Neural cell (in vitro differentiated cells): Measurements from ENCODE around the gene TTF1. TPM values are rescaled to one million over a fixed set of nuclear protein-coding genes. Genes with fewer than 3 reads are reported as not detected.
A peak's percentile ranks its signal among the peaks of the same experiment; 100 is the strongest.

Source experiments
- H2AFZ ChIP-seq: fragments of 200-600, 300-800 bp; sonication (generic), shearing (Covaris generic); 2 replicates; pipeline ENCODE4 v1.6.0; 2014; ENCODE audit warnings: low read depth, mild to moderate bottlenecking, antibody characterized with exemption, low read length, moderate library complexity
- H3F3A ChIP-seq: fragments of 200-600 bp; shearing (Covaris generic); 2 replicates; pipeline ENCODE4 v1.6.1; 2016; ENCODE audit warnings: mild to moderate bottlenecking, moderate library complexity, mixed read lengths, antibody characterized with exemption, low read length; ENCODE audit not compliant: insufficient read depth, poor library complexity, severe bottlenecking
- H3K27ac ChIP-seq: fragments of 200-600, 300-800 bp; sonication (generic), shearing (Covaris generic); 2 replicates; pipeline ENCODE4 v1.5.1; 2014; ENCODE audit warnings: mild to moderate bottlenecking, low read length, moderate library complexity
- H3K27me3 ChIP-seq: fragments of 300-800, 200-600 bp; sonication (generic), shearing (Covaris generic); 2 replicates; pipeline ENCODE4 v1.6.0; 2014; ENCODE audit warnings: mild to moderate bottlenecking, low read depth, low read length, moderate library complexity; ENCODE audit not compliant: insufficient read depth
- H3K36me3 ChIP-seq: fragments of 300-800, 200-600 bp; sonication (generic), shearing (Covaris generic); 2 replicates; pipeline ENCODE4 v1.5.1; 2014; ENCODE audit warnings: mild to moderate bottlenecking, antibody characterized with exemption, low read length, moderate library complexity; ENCODE audit not compliant: insufficient read depth
- H3K4me2 ChIP-seq: fragments of 300-800, 200-600 bp; sonication (generic), shearing (Covaris generic); 2 replicates; pipeline ENCODE4 v1.6.0; 2014; ENCODE audit warnings: mild to moderate bottlenecking, low read length
- H3K4me3 ChIP-seq: fragments of 300-800, 200-600 bp; sonication (generic), shearing (Covaris generic); 2 replicates; pipeline ENCODE4 v1.5.1; 2014; ENCODE audit warnings: mild to moderate bottlenecking, low read length, moderate library complexity
- H3K79me2 ChIP-seq: fragments of 200-600 bp; shearing (Covaris generic); replicated peaks from 2 replicates; pipeline ENCODE4 v1.6.0; 2014; ENCODE audit warnings: mild to moderate bottlenecking, low read length, moderate library complexity; ENCODE audit not compliant: insufficient read depth
- H3K9ac ChIP-seq: fragments of 300-800, 200-600 bp; sonication (generic), shearing (Covaris generic); 2 replicates; pipeline ENCODE4 v1.6.1; 2016; ENCODE audit warnings: mild to moderate bottlenecking, low read length, mixed read lengths
- H3K9me2 ChIP-seq: fragments of 200-600 bp; shearing (Covaris generic); 2 replicates; pipeline ENCODE4 v1.6.1; 2016; ENCODE audit warnings: mild to moderate bottlenecking, low read length, mixed read lengths; ENCODE audit not compliant: insufficient read depth
- H3K9me3 ChIP-seq: fragments of 200-600, 300-800 bp; sonication (generic), shearing (Covaris generic); 2 replicates; pipeline ENCODE4 v1.6.1; 2016; ENCODE audit warnings: mild to moderate bottlenecking, mixed run types, low read length, moderate library complexity, mixed read lengths
- H4K20me1 ChIP-seq: fragments of 200-600 bp; shearing (Covaris generic); 2 replicates; pipeline ENCODE4 v1.6.1; 2016; ENCODE audit warnings: mild to moderate bottlenecking, mixed run types; ENCODE audit not compliant: insufficient read depth
- EP300 ChIP-seq: fragments of 450-650 bp; conservative IDR thresholded peaks from 2 replicates; pipeline ENCODE4 v1.6.1; 2014; ENCODE audit warnings: antibody characterized with exemption, mild to moderate bottlenecking, moderate library complexity; ENCODE audit not compliant: poor library complexity, severe bottlenecking
- EZH2 ChIP-seq: fragments of 200-600, 300-800 bp; shearing (Covaris generic), sonication (generic); IDR thresholded peaks from 2 replicates; pipeline ENCODE4 v1.6.1; 2014; ENCODE audit warnings: antibody characterized with exemption, low read length, borderline replicate concordance, mild to moderate bottlenecking; ENCODE audit not compliant: insufficient read depth, poor library complexity, severe bottlenecking
- MXI1 ChIP-seq: fragments of 450-650 bp; conservative IDR thresholded peaks from 2 replicates; pipeline ENCODE4 v1.6.1; 2014; ENCODE audit warnings: antibody characterized with exemption, mild to moderate bottlenecking; ENCODE audit not compliant: poor library complexity, severe bottlenecking
- POLR2AphosphoS5 ChIP-seq: IDR thresholded peaks from 2 replicates; pipeline ENCODE4 v1.6.1; 2012
- RAD21 ChIP-seq: fragments of 450-650 bp; conservative IDR thresholded peaks from 2 replicates; pipeline ENCODE4 v1.6.1; 2014; ENCODE audit warnings: antibody characterized with exemption, mild to moderate bottlenecking, moderate library complexity
- REST ChIP-seq: IDR thresholded peaks from 2 replicates; pipeline ENCODE4 v1.6.1; 2012; ENCODE audit warnings: borderline replicate concordance
- SMC3 ChIP-seq: fragments of 450-650 bp; conservative IDR thresholded peaks from 2 replicates; pipeline ENCODE4 v1.6.1; 2014; ENCODE audit warnings: antibody characterized with exemption, mild to moderate bottlenecking, moderate library complexity; ENCODE audit not compliant: poor library complexity
- TAF1 ChIP-seq: IDR thresholded peaks from 2 replicates; pipeline ENCODE4 v1.6.1; 2012; ENCODE audit warnings: low read depth
- polyA plus RNA-seq: library from polyadenylated mRNA; depleted of rRNA; stranded (reverse); fragments of >200 nt; gene quantifications from 2 replicates; pipeline ENCODE4 v1.2.3, GENCODE V29; 2014
- TF ChIP-seq, protein P1 (sequence below): fragments of 450-650 bp; IDR thresholded peaks from 2 replicates; pipeline ENCODE4 v1.5.1; 2014; ENCODE audit warnings: antibody characterized with exemption, mild to moderate bottlenecking, moderate library complexity; ENCODE audit not compliant: poor library complexity, severe bottlenecking

TTF1 gene
- polyA plus RNA-seq, 1 donor from 2014 or later, result 27.1 TPM

GRCh38 chr9:132414731-132415130 lies 8.1 kb upstream of the TTF1 start:
- Histone ChIP-seq H3K4me2 (no peak overlapping the region), H3K27ac (no peak overlapping the region), H3F3A (no peaks in the 10 kb centered on the region), H3K36me3 (no peaks in the 10 kb centered on the region), H3K9me3 (no peaks in the 10 kb centered on the region), H2AFZ (no peak overlapping the region), H3K4me3 (no peak overlapping the region), H3K27me3 (peaks cover 86% of the 10 kb centered on the region), H3K79me2 (no peaks in the 10 kb centered on the region), H3K9me2 (no peaks in the 10 kb centered on the region), H3K9ac (no peak overlapping the region), H4K20me1 (no peaks in the 10 kb centered on the region)
- TF ChIP-seq MXI1 (no peak), REST (no peak), TAF1 (no peak), EZH2 (no peak), SMC3 (no peak), EP300 (no peak), RAD21 (no peak), POLR2AphosphoS5 (no peak)
- TF ChIP-seq, protein P1, sequence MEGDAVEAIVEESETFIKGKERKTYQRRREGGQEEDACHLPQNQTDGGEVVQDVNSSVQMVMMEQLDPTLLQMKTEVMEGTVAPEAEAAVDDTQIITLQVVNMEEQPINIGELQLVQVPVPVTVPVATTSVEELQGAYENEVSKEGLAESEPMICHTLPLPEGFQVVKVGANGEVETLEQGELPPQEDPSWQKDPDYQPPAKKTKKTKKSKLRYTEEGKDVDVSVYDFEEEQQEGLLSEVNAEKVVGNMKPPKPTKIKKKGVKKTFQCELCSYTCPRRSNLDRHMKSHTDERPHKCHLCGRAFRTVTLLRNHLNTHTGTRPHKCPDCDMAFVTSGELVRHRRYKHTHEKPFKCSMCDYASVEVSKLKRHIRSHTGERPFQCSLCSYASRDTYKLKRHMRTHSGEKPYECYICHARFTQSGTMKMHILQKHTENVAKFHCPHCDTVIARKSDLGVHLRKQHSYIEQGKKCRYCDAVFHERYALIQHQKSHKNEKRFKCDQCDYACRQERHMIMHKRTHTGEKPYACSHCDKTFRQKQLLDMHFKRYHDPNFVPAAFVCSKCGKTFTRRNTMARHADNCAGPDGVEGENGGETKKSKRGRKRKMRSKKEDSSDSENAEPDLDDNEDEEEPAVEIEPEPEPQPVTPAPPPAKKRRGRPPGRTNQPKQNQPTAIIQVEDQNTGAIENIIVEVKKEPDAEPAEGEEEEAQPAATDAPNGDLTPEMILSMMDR, result no peak

DNA sequence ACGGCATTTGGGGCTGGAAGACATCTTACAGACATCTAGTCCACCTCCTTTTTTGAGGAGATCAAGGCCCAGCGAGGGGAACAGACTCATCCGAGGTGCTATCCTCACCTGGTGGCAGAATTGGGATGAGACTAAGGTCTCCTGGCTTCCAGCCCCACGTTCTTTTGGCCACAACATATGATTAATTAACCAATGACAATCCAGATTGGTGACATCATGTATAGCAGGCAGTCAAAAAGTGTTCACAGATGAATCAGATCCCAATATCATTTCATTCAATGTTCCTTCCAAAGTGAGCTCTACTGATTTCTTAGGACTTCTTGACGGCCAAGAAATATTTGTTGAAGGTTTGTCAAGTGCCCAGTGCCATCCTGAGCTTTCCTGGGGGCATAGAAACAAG lies 7.3 kb upstream of the TTF1 start:
- Histone ChIP-seq H3K36me3 (no peaks in the 10 kb centered on the region), H3K27me3 (peaks cover 88% of the 10 kb centered on the region), H3K4me3 (no peak overlapping the region), H3K27ac (no peak overlapping the region), H3K79me2 (no peaks in the 10 kb centered on the region), H2AFZ (no peak overlapping the region), H3K4me2 (no peak overlapping the region), H3F3A (no peaks in the 10 kb centered on the region), H4K20me1 (no peaks in the 10 kb centered on the region), H3K9me3 (no peaks in the 10 kb centered on the region), H3K9me2 (no peaks in the 10 kb centered on the region), H3K9ac (no peak overlapping the region)
- TF ChIP-seq EZH2 (no peak), MXI1 (no peak), TAF1 (no peak), RAD21 (no peak)

- Histone ChIP-seq H4K20me1 (no peaks in the 10 kb centered on the region), H3K27ac (no peak overlapping the region), H3K9me2 (no peaks in the 10 kb centered on the region), H3K4me2 (no peak overlapping the region), H3K27me3 (peaks cover 72% of the 10 kb centered on the region), H3K79me2 (no peaks in the 10 kb centered on the region), H3K9ac (no peak overlapping the region), H3K4me3 (no peak overlapping the region), H3K9me3 (no peaks in the 10 kb centered on the region), H3F3A (no peaks in the 10 kb centered on the region), H2AFZ (no peak overlapping the region), H3K36me3 (no peaks in the 10 kb centered on the region)
- TF ChIP-seq MXI1, result no peak
- peak; percentile 79 for TF ChIP-seq SMC3
- TF ChIP-seq EP300, result no peak
- TF ChIP-seq REST, result no peak
- no peak for TF ChIP-seq POLR2AphosphoS5
- no peak for TF ChIP-seq TAF1
- peak; percentile 69 for TF ChIP-seq RAD21
- TF ChIP-seq, protein P1, result peak; percentile 69
These were observed 5.4 kb upstream of the TTF1 start for GRCh38 chr9:132412089-132412488.
